NB4 (cell line): ENCODE results near the gene CDCA5.
"Not testable (repeated sequence)": the region's sequence is repeated elsewhere in the genome, so short reads cannot be mapped to it uniquely, and the experiment has no call there.

Experiments
- DNase-seq: peaks from one replicate; pipeline ENCODE4 v3.0.0; 2010; ENCODE audit warnings: low read depth
- H3K4me3 ChIP-seq: one replicate; pipeline ENCODE4 v1.5.1; 2011; ENCODE audit warnings: mild to moderate bottlenecking, low read depth, low read length, moderate library complexity
- MYC ChIP-seq: IDR thresholded peaks from 2 replicates; pipeline ENCODE4 v1.6.1; 2011; ENCODE audit warnings: low read depth, low read length
- POLR2A ChIP-seq: IDR thresholded peaks from 2 replicates; pipeline ENCODE4 v1.6.1; 2011; ENCODE audit warnings: mild to moderate bottlenecking; ENCODE audit not compliant: insufficient read length; ENCODE audit errors: extremely low read depth
- TF ChIP-seq, protein P1 (sequence below): IDR thresholded peaks from one replicate; pipeline ENCODE4 v1.5.1; 2012; ENCODE audit warnings: low read depth, low read length
- TF ChIP-seq, protein P2 (sequence below): IDR thresholded peaks from 2 replicates; pipeline ENCODE4 v1.6.1; 2011; ENCODE audit warnings: low read depth, low read length

Gene CDCA5

DNA sequence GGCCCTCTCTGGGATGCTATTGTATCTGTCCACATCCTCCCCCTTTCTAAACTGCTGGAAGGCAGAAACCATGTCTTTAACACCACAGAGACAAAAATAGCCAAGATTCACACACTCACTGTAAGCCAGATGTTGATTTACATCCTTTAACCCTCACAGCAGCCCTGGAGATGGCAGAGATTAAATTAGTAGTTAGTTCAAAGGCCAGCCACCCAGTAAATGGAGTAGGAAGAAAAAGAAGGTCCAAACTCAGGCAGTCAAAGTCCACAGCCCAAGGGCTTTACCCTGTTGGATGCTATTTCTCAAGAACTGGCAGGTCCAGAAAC is 35.8 kb upstream of the CDCA5 start:
- H3K4me3 ChIP-seq, result no peak overlapping the region
- no peak for TF ChIP-seq POLR2A
- TF ChIP-seq, protein P1, sequence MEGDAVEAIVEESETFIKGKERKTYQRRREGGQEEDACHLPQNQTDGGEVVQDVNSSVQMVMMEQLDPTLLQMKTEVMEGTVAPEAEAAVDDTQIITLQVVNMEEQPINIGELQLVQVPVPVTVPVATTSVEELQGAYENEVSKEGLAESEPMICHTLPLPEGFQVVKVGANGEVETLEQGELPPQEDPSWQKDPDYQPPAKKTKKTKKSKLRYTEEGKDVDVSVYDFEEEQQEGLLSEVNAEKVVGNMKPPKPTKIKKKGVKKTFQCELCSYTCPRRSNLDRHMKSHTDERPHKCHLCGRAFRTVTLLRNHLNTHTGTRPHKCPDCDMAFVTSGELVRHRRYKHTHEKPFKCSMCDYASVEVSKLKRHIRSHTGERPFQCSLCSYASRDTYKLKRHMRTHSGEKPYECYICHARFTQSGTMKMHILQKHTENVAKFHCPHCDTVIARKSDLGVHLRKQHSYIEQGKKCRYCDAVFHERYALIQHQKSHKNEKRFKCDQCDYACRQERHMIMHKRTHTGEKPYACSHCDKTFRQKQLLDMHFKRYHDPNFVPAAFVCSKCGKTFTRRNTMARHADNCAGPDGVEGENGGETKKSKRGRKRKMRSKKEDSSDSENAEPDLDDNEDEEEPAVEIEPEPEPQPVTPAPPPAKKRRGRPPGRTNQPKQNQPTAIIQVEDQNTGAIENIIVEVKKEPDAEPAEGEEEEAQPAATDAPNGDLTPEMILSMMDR, result no peak
- TF ChIP-seq, protein P2, sequence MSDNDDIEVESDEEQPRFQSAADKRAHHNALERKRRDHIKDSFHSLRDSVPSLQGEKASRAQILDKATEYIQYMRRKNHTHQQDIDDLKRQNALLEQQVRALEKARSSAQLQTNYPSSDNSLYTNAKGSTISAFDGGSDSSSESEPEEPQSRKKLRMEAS, result no peak
- no peak for TF ChIP-seq MYC
- DNase-seq, result no peak

DNA sequence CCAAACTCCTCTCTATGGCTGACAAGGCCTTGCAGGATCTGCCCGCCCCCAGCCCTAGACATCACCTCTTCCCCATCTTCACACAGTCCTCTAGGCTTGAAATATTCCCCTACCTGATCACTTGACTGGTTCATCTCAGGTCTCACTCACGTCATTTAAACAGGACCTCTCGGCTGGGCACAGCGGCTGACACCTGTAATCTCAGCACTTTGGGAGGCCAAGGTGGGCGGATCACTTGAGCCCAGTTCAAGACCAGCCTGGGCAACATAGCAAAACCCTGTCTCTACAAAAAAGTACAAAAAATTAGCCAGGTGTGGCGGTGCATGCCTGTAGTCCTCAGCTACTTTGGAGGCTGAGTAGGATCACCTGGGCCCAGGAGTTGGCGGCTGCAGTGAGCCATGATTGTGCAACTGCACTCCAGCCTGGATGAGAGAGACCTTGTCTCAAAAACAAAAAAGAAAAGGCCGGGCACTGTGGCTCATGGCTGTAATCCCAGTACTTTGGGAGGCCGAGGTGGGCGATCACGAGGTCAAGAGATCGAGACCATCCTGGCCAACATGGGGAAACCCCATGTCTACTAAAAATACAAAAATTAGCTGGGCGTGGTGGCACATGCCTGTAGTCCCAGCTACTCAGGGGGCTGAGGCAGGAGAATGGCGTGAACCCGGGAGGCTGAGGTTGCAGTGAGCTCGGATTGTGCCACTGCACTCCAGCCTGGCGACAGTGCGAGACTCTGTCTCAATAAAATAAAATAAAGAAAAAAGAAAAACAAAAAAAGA is 35.2 kb upstream of the CDCA5 start:
- H3K4me3 ChIP-seq, result not testable (repeated sequence)

DNA sequence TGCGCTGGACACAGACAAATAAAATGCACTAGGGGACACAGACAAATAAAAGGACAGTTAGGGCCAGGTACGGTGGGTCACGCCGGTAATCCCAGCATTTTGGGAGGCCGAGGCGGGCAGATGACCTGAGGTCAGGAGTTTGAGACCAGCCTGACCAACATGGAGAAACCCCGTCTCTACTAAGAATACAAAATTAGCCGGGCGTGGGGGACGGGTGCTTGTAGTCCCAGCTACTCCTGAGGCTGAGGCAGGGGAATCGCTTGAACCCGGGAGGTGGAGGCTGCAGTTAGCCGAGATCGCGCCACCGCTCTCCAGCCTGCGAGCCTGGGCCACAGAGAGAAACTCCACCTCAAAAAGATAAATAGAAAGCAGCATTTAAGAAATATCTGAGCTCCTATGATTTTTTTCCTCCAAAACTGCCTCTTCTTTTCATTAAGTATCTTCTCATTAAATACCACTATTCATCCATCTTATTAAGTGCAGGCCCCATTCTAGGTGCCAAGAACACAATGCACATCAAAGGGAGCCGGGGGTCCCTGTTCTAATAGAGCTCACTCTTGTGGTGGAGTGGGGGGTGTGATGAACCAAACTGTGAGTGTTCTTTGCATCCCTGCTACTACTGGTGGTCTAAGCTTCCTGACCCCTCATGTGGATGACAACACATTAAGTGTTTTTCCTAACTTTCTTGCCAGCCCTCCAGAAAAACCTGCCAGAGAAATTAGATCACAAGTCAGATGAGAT is 34.4 kb upstream of the CDCA5 start:
- H3K4me3 ChIP-seq, result no peak overlapping the region
- TF ChIP-seq POLR2A (no peak), MYC (no peak)
- TF ChIP-seq, protein P1, result no peak
- TF ChIP-seq, protein P2, result no peak
- no peak for DNase-seq

More for the DNA sequence above, 35.2 kb upstream of the CDCA5 start:
- not testable (repeated sequence) for DNase-seq

DNA sequence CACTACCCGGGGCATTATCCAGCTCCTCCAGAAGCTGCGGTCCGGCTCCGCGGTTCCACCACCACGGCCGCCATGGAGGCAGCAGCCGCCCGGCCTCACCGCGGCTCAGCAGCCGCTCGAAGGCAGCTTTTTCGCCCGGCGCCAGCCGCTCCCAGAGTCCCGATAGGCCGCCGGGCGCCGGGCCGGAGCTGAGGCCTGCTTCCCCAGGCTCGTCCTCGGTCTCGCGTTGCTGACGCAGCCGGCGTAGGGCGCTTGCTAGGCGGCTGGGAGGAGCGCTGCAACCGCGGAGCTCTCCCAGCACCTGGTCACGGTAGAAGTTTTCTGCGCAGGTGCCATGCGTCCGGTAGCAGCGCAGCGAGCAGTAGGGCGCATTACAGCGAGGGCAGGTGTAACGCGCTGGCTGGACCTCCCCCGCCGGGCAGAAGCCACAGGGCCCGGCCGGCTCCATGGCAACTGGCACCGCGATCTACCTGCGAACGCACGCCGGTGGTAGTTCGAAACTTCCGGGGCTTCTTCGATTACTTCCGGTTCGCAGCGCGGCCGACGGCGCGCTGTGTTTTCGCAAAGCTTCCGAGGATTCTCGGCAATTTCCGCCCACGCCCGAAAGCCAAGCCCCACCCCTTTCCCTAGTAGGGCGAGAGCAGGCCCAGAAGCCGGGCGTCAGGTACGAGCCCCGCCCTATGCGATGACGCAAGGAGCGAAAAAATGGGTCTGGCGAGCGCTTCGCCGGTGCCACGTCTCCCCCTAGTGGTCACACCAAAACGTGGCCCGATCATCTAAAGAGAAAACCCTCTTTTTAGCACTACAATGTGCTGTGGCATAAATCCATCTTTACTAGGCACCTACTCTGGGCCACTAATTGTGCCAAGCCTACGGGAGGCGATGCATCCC is 33.6 kb upstream of the CDCA5 start, which contains the start of gene ZNHIT2:
Gene ZNHIT2, minus strand, starts transcription at position 496 of the 891 bp plus-strand sequence. Its CDS starts 48 bp downstream, at position 448.
- TF ChIP-seq, protein P1, result peak; percentile 89
- TF ChIP-seq POLR2A, result peak; percentile 70
- peak; percentile 54; the same call in 1 of the 2 replicates for TF ChIP-seq MYC
- TF ChIP-seq, protein P2, result peak; percentile 66
- peak; percentile 99 for DNase-seq
- peak within 1 kb of the TSS; percentile 87 for H3K4me3 ChIP-seq

DNA sequence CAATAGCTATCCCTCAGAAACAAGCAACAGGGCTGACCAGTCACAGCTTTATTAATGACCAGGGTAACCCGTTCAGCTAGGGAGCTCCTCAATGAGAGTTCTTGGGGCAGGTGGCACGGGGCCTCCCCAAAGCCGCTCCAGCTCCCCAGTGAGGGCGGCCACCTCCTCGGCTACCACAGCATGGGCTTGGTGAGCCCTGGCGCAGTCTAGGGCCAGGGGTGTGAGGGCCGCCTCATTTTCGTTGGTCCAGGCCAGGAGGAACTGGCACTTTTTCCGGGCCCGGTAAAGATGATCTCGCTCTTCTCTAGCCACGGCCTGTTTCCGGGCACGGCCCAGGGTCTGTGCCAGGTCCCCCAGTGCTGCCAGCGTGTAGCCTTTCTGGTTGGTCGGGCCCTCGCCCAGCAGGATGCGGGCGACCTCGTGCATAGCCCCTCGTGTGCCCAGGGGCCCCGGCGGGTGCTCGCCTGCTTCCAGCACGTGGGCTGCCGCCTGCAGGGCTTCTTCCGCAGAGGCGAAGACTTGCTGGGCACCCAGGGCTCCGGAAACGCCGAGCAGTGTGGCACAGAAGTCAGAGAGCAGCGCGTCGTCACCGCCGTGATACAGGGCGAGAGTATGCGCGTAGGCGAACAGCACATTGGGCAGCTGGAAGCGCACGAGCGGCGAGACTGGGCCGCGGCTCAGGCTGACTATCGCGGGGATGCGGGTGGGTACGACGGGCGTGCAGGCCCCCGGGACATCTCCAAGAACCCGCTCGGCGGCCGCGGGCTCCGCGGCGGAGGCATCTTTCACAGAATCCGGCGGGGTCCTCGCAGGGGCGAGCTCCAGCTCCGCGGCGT is 32.7 kb upstream of the CDCA5 start:
- DNase-seq, result peak; percentile 70
- H3K4me3 ChIP-seq, result peak overlapping the region; percentile 87
- TF ChIP-seq, protein P2, result no peak
- TF ChIP-seq, protein P1, result no peak
- no peak for TF ChIP-seq POLR2A
- TF ChIP-seq MYC, result no peak
